Fibroblast of skin of abdomen (primary cell): ENCODE data around the gene CLDN3.

Source experiments
- DNase-seq: peaks from one replicate; pipeline ENCODE4 v3.0.0-alpha.2; 2013

CLDN3 gene

GRCh38 chr7:73770860-73771670 is 995 bp upstream of the CLDN3 start:
- DNase-seq = no peak

GRCh38 chr7:73769481-73770001 is 529 bp downstream of the CLDN3 start:
- DNase-seq = no peak

DNA sequence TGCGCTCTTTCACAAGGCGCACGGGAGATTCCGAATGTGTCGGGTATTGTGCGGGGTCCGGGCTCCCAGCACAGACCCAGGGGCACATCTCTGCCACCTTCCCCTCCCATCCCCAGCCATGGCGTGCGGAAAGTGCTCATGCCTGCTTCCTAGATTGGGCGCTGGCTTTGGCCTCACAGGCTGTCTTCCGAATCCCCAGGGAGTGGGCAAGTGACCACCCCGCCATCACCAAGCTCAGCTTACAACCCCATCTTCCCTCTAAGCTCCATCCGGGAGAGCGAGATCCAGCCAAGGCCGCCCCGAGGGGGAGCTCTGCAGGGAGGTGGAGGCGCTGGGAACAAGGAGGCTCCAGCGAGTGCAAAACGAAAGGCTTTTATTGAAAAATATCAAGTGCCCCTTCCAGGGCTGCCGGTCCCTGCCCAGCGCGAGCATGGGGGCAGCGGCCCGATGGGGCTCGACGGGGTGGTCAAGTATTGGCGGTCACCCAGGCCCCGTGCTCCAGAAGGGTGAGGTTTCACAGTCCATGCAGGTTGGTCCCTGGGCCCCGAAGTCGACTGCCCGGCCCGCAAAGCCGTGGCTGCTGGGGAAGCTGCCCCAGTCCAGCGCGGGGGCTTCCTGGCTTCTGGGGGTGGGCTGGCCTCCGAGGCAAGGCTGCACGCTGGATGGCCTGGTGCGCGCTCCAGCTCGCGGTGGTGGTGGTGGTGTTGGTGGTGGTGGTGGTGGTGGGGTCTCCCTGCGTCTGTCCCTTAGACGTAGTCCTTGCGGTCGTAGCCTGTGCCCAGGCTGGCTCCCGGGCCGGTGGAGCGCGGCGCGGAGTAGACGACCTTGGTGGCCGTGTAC is 1.2 kb downstream of the CLDN3 start:
- DNase-seq = no peak

DNA sequence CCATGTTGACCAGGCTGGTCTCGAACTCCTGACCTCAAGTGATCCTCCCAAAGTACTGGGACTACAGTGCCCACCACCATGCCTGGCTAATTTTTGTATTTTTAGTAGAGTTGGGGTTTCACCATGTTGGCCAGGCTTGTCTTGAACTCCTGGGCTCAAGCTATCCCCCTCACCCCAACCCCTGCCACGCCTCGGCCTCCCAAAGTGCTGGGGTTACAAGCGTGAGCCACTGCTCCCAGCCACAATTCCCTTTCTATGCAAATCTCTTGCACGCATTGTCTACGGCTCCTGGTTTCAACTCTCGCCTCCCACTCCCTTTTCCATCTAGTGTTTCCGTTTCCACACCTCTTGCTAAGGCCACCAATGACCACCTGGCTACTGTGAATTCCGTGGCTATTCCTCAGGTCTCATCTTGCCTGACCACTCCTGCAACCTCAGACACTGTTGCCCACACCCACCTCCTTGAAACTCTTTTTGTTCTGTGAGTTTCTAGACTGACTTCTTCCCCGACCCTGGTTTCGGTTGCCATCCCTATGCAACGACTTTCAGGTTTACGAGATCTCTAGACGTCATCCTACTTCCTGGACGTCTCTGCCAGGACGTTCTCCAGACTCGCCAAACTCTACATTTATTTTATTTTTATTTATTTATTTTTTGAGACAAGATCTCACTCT is 3.4 kb downstream of the CLDN3 start:
- DNase-seq = no peak

DNA sequence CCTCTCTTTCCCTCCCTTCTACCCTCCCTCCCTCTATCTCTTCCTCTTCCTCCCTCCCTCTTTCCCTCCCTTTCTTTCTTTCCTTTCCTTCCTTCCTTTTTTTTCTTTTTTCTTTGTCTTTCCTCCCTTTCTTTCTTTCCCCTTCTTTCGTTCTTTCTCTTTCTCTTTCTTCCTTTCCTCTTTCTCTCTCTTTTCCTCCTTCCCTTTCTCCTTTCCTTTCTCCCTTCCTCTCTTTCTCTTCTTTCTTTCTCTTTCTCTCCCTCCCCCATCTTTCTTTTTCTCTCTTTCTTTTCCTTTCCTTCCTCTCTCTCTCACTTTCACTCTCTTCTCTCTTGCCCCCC is 7.4 kb downstream of the CLDN3 start:
- no peak for DNase-seq

DNA sequence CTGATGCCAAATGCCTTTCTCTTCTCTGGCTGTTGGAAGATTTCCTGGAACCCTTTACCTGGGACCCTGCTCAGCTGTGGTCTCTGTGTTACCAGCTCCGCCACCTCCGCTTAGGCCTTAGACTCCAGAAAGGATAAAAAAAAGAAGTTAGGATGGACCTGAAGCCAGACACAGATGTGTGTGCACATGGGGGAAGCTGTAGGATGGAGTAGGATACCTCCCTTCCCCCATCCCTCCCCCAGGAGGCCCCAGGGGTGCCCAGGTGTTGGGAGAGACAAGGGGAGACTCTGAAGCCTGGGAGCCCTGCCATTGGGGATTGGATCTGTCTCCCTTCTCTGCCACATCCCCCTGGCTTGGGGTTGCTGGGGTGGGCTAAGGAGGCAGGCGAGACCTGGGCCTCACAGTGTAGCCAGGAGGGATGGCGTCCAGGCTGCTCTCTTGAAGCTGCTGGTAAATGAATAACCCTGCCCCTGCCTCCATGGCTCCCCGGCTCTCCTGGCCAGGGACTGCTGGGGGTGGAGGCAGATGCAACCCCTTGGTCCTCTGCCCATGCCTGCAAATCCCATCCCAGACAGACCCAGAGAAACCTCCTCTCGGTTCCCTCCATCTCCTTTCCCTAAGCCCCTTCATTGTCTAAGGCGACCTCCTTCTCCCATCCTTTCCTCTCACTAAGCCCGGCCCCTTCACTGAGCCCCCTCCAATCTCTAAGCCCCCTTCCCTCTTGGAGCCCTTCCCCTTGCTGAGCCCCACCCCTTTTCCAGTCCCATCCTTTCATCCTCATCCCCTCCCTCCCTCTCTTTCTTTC is 8.0 kb downstream of the CLDN3 start:
- DNase-seq = no peak

DNA sequence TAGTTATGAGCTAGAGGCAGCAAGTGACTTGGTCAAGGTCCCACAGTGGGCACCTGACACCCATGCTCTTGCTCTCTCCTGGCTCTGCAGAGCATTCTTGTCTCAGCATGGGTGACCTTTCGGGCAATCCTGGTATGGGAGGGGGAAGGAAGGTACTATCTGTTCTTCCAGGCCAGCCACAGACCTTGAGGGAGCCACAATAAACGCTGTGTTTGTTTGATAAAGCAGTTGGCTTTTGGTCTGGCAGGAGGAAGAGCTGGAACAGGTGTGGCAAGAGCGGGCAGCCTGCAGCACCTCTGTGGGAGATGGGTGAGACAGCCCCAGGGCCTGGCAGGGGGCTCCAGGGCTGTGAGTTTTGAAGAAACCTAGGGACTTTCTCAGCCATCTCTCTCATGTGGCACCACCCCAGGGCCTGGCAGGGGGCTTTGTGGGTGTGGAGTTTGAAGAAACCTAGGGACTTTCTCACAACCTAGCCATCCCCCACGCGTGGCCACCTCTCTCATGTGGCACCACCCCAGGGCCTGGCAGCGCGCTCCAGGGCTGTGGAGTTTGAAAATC is 11.4 kb downstream of the CLDN3 start:
- no peak for DNase-seq

DNA sequence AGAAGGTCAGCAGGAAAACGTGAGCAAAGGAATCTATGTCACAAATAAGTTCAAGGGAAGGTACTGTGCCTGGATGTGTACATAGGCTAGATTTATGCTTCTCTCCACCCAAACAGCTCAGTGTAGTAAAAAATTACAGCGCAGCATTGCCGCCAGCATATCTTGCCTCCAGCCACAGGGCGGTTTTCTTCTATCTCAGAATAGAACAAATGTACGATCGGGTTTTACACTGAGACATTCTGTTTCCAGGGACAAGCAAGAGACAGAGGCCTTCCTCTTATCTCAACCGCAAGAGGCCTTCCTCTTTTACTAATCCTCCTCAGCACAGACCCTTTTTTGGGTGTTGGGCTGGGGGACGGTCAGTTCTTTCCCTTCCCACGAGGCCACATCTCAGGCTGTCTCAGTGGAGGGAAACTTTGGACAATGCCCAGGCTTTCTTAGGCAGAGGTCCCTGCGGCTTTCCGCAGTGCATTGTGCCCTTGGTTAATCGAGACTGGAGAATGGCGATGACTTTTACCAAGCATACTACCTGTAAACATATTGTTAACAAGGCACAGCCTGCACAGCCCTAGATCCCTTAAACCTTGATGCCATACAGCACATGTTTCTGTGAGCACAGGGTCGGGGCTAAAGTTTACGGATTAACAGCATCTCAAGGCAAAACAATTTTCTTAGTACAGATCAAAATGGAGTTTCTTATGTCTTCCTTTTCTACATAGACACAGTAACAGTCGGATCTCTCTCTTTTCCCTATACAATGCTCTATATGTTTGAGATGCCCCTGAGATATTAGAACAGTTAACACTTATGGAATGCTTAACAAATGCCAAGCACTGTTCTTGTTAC is 19.9 kb downstream of the CLDN3 start:
- no peak for DNase-seq

- no peak for DNase-seq
Measured at GRCh38 chr7:73746378-73746777, 23.7 kb downstream of the CLDN3 start.

GRCh38 chr7:73742753-73743641 is 27.1 kb downstream of the CLDN3 start:
- no peak for DNase-seq

DNA sequence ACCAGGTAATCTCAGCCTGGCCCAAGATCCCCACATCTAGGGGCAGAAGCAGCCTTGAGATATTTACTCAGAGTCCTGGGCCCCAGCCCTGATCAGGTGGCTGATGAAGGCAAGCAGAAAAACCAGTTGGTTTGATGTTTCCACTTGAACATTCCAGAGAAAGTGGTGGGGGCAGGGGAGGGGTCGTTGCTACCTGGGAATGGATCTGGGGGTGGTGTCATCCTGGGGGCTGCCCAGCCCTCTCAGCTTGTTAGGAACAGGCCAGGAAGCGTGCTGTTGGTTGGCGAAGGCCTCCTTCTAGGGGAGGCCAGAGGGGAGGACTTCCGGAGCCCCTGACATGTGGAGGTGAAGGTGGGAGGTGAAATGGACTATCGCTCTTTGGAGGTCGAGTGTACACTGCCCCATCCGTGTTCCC is 27.7 kb downstream of the CLDN3 start:
- no peak for DNase-seq

DNA sequence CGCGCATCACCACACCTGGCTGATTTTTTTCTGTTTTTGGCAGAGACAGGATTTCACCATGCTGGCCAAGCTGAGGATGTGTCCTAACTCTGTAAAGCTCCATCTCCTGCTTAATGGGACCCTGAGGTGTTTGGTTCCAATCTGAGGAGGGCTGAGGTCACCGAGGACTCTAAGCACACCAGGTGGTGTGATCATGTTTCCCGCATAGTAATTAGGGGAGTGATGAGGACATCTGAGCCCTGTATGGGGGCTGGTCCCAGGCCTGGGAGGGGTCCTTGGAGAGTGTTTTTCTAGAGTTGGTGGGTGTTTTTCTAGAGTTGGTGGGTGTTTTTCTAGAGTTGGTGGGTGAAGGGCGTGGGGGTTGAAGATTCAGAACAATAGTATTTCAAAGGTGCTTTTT is 28.5 kb downstream of the CLDN3 start:
- no peak for DNase-seq

DNA sequence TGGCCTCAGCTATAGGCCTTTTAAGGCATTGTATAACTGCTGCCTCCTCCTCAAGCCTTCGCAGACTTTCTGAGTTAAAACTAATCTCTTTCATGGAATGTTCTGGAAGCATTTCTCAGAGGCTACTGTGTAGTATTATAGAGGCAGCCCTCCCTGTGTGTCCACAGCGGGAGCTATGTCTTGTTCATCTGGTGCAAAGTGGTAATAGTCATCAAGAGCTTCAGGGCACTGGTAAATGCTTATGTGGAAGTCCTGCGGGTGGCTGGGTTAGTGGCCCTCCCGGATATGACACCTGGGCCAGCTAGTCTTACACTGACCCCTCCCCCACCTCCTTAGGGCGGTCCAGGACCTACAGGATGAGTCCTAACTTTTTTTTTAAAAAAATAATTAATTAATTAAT is 29.3 kb downstream of the CLDN3 start:
- DNase-seq = no peak

- DNase-seq = no peak
Measured at GRCh38 chr7:73740212-73740611, 29.9 kb downstream of the CLDN3 start.

GRCh38 chr7:73739387-73739767 is 30.7 kb downstream of the CLDN3 start:
- no peak for DNase-seq

DNA sequence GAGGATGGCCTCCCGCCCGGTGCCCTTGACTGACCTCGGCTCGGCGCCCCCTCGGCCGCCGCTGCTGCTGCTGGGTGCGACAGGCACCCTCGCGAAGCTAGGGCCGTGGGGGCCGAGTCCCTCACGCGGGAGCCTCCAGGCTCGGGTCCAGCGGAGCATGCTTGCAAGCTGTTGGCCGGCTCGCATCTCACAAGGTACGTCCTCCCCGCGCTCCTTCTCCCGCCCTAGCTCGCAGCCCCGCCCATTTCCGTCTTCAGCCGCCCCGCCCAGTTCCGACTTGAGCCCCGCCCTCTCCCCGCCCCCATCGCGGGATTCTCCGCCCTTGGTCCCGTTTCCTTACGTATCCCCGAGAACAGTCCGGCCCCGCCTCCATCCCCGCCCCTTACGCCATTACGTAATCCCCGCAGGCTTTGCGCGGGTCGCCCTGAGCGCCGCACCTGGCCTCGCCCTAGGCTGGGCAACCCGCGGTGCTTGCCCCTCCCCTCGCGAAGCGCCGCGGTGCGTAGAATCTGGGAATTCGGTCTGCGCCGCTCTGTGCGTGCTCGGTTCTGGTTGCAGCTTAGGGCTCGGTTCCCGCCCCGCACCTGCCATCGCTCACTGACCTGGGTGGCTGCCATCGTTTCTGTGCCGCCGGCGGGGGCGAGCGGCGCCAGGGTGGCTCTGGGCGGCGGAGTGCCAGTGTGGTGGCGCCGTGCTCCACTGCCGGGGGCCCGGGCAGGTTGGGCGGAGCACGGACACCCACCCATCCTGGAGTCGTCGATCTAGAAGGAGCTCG is 31.3 kb downstream of the CLDN3 start, which contains the start of gene ABHD11:
Gene ABHD11 (minus strand): TSS at position 191 of the 775 bp plus-strand sequence. CDS start 32 bp downstream, at position 159.
- DNase-seq = peak; percentile 94

GRCh38 chr7:73738220-73738611 is 31.9 kb downstream of the CLDN3 start:
- DNase-seq = peak; percentile 44

- DNase-seq = no peak
Measured at GRCh38 chr7:73737491-73738219, 32.4 kb downstream of the CLDN3 start.
